GM12875 (cell line): ENCODE data around the gene SV2C.

Experiments used
- H3K4me3 ChIP-seq: one replicate; pipeline ENCODE4 v1.5.1; 2011; ENCODE audit warnings: low read depth, low read length, control low read depth
- CTCF ChIP-seq: IDR thresholded peaks from 2 replicates; pipeline ENCODE4 v1.5.1; 2011; ENCODE audit warnings: low read depth, mild to moderate bottlenecking, control low read depth, inconsistent platforms, low read length, moderate library complexity, borderline replicate concordance; ENCODE audit not compliant: insufficient read depth

The SV2C gene

GRCh38 chr5:76152700-76153099 is 69.5 kb downstream of the SV2C start:
- no peak for TF ChIP-seq CTCF
- H3K4me3 ChIP-seq, result no peak overlapping the region

GRCh38 chr5:76153271-76153670 is 70.1 kb downstream of the SV2C start:
- TF ChIP-seq CTCF, result no peak
- H3K4me3 ChIP-seq, result no peak overlapping the region

GRCh38 chr5:76154009-76154690 is 71.0 kb downstream of the SV2C start:
- TF ChIP-seq CTCF, result no peak
- no peak overlapping the region for H3K4me3 ChIP-seq

DNA sequence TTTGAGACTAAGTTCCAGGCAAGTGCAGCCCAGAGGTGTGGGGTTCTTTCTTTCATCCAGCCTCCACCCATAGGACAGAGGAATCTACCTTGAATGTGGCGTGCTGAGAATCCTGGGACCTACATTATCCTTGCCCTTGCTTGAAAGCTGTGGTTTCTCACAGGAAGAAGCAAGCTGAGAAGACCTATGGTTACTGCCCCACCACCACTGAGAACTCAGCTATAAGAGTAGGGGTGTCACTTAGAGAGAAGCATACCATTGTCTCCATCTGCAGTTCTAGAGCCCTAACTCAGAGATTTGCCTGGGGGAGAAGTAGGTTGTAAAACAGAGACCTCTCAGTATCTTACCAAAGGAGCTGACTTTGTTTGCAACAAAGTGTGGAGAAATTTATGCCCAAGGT is 72.4 kb downstream of the SV2C start:
- TF ChIP-seq CTCF, result no peak
- H3K4me3 ChIP-seq, result no peak overlapping the region

- TF ChIP-seq CTCF, result no peak
- H3K4me3 ChIP-seq, result no peak overlapping the region
Observed at GRCh38 chr5:76162335-76162734, 79.2 kb downstream of the SV2C start.

DNA sequence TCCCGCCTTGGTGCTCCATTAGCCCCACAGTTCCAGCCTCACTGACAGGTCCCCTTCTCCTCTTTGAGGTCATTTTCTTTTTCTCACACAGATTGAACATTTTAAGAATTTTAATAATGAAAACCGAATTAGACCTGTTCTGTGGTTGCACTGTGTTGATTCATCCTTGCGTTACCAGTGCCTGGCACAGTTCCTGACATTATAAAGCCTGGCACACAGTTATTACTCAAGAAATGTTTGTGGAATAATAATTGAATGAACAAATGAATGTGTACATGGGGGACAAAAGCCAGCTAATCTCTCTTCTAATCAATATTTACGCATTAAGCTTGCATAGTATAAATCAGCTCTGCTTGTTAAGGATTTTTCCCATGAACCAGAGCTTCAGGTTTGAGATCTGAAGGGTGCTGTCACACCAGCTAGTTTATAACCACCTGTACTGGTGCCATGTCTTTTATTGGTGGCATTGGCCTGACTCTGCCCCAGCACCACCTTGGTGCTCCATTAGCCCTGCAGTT is 80.0 kb downstream of the SV2C start:
- no peak for TF ChIP-seq CTCF
- no peak overlapping the region for H3K4me3 ChIP-seq

DNA sequence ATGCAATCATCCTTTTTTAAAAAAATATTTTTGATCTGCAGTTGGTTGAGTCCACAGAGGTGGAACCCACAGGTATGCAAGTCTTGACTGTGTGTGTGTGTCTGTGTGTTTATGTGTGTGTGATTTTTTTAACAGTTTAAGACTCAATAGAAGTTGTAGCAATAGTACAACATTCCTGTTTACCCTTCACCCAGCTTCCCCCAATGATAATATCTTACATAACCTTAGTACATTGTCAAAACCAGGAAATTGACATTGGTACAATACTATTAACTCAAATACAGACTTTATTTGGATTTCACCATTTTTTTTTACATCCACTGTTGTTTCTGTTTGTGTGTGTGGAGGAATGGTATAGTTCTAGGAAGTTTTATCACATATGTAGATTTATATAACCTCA is 81.8 kb downstream of the SV2C start:
- no peak overlapping the region for H3K4me3 ChIP-seq
- no peak for TF ChIP-seq CTCF
